MM.1S (cell line): ENCODE measurements around the gene PCDH9.

ENCODE experiments used
- CTCF ChIP-seq: fragments of 300-600 bp; sonication (generic); IDR thresholded peaks from 2 replicates; pipeline ENCODE4 v1.5.1; 2016; ENCODE audit warnings: antibody characterized with exemption, low read length, mixed read lengths
- EZH2 ChIP-seq: fragments of 300-600 bp; sonication (generic); optimal IDR thresholded peaks from 2 replicates; pipeline ENCODE3; 2017; ENCODE audit warnings: low read depth, mild to moderate bottlenecking, antibody characterized with exemption, low read length, mixed read lengths
- EZH2phosphoT487 ChIP-seq: fragments of 300-600 bp; sonication (generic); IDR thresholded peaks from 2 replicates; pipeline ENCODE4 v1.6.1; 2018; ENCODE audit warnings: antibody characterized with exemption, low read length

GRCh38 chr13:66328476-66328875 lies 901.7 kb downstream of the PCDH9 start:
- TF ChIP-seq EZH2: no peak
- no peak for TF ChIP-seq CTCF
- no peak for TF ChIP-seq EZH2phosphoT487
